GM19468 (cell line): Measurements from ENCODE around the gene ZC3H7B.
A peak's percentile ranks its signal among the peaks of the same experiment; 100 is the strongest.
"Not testable (repeated sequence)": the region's sequence is repeated elsewhere in the genome, so short reads cannot be mapped to it uniquely, and the experiment has no call there.

ENCODE experiments used
- ATAC-seq: cut with Tn5 transposase; IDR thresholded peaks from one replicate; pipeline ENCODE4 v1.9.1; 2021; ENCODE audit warnings: mild to moderate bottlenecking, moderate library complexity, moderate number of reproducible peaks; ENCODE audit not compliant: unreplicated experiment; ENCODE audit errors: extremely low read depth

Gene ZC3H7B

DNA sequence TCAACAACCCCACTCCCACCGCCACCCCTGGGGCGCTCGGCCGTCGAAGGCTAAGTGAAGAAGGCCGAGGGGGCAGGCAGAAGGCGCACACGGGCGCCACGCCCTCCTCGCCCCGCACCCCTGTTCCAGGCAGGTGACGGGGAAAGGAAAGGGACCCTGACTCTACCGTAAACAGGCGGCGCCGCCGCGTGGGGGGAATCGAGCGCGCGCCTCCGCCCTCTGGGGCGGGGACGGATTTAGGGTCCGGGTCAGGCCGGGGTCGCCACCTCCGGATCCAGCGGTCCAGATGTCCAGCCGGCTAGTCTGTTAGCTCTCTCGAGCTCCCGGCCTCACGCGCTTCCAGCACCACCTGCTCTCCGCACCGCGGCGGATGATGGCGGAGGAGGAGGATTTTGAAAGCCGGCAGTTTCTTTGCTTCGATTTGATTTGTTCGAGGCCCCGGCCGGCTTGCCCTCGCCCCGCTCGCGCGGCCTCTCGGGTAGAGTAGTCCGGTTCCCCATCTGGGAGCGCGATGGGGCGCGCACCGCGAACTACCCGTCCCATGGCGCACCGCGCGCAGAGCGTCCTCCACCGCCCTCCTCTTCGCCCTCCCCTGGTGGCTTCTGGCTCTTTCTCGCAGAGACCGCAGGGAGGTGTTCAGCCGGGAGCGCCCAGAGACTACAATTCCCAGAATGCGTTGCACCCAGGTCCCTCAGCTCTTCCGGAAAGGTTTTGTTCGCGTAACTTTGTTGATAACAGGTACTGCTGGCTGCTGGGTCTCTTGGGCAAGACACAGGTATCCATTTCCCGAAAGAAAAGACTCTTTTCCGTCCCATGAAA, 15.3 kb upstream of the ZC3H7B start, which contains the start of gene RANGAP1:
Gene RANGAP1, minus strand, starts transcription at position 368 of the 819 bp plus-strand sequence. CDS start 5,143 bp downstream, outside the sequence.
- ATAC-seq: peak; percentile 86

DNA sequence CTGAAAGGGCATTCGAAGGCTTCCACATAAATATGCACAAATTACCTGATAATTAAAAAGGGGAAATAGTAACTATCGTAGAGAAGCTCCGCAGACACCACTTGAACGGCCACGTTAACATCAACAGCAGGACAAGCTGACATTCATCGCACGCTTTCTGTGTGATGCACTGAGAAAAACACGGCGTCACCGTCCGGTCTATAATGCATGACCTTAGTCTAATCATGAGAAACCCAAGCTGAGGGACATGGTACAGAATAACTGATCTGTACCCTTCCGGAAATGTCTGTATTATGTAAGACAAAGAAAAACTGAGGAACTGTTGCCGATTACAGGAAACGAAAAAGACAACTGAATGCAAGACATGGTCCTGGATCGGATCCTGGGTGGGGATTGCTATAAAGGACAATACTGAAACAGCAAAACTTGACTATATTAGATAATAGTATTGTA, 14.7 kb upstream of the ZC3H7B start:
- ATAC-seq: no peak

- ATAC-seq: no peak
Measured at GRCh38 chr22:41288245-41288946, 12.9 kb upstream of the ZC3H7B start.

- no peak for ATAC-seq
Measured at GRCh38 chr22:41289671-41290070, 11.7 kb upstream of the ZC3H7B start.

- ATAC-seq: no peak
Measured at GRCh38 chr22:41290262-41291221, 10.8 kb upstream of the ZC3H7B start.

DNA sequence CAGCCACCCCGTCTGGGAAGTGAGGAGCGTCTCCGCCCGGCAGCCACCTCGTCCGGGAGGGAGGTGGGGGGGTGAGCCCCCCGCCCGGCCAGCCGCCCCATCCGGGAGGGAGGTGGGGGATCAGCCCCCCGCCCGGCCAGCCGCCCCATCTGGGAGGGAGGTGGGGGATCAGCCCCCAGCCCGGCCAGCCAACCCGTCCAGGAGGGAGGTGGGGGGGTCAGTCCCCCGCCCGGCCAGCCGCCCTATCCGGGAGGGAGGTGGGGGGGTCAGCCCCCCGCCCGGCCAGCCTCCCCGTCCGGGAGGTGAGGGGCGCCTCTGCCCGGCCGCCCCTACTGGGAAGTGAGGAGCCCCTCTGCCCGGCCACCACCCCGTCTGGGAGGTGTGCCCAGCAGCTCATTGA, 6.5 kb upstream of the ZC3H7B start:
- not testable (repeated sequence) for ATAC-seq

DNA sequence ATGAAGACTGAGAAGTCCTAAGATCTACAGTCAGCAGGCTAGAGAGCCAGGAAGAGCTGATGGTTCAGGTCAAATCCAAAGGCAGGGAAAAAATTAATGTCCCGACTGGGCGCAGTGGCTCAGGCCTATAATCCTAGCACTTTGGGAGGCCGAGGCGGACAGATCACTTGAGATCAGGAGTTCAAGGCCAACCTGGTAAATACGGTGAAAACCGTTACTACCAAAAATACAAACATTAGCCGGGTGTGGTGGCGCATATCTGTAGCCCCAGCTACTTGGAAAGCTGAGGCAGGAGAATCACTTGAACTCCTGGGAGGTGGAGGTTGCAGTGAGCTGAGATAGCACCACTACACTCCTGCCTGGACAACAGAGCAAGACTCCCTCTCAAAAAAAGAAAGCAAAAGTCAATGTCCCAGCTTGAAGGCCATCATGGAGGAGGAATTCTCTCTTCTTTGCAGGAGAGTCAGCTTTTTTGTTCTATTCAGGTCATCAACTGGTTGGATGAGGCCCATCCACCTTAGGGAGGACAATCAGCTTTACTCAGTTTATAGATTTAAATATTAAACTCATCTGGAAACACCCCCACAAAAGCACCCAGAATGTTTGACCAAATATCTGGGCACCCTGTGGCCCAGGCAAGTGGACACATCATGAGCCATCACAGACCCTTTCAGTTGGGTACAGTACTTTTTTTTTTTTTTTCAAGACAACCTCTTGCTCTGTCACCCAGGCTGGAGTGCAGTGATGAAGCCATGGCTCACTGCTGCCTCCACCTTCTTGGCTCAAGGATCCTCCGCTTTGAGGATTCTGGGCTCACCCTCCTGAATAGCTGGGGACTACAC, 4.3 kb upstream of the ZC3H7B start:
- ATAC-seq: no peak

DNA sequence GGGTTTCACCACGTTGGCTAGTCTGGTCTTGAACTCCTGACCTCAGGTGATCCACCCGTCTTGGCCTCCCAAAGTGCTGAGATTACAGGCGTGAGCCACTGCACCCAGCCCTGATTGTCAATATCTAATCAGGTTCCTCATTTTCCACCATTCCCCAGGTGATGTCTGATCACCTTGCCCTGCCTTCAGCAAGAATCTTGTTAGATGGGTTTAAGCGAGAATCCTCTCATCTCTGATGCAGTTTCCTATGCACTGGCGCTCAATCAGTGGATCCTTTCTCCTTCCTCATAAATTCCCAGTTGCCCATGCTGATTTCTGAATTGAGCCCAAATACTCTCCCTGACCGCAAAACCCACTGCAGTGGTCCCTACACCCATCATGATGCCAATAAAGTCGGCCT, 664 bp upstream of the ZC3H7B start:
- no peak for ATAC-seq

DNA sequence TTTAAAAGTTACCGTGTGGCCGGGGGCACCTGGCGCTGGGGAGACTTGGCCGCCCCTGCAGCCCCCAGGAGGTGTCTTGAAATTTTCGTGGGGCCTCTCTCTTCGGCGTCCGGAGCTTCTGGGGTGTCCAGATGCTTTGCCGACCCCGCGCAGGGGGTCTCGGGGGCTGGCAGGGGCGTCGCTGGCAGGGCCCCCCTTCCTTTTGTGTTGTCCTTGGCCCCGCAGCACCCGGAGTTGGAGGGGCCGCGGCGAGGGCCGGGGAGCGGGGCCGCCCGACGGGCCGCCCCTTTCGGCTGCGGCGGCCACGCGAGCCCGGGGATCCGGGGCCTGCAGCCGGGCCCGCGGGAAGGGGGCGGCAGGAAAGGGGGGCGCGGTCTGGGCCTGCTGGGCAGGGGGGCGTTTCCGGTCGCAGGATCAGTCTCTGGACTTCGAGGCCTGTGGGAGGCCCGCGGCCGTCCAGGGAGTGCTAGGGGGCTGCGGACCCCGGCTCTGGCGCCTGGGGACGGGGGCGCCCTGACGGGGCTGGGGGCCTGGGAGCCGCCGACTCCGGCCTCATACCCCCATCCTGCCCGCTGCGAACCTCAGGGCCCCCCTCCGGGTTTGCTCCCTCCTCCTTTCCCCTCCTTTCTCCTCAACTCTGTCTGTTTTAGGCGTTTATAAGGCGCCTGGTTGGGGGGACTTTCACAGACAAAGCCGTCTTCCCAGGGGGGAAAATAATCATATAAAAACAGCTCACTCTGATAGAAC, 869 bp downstream of the ZC3H7B start:
- ATAC-seq: no peak

DNA sequence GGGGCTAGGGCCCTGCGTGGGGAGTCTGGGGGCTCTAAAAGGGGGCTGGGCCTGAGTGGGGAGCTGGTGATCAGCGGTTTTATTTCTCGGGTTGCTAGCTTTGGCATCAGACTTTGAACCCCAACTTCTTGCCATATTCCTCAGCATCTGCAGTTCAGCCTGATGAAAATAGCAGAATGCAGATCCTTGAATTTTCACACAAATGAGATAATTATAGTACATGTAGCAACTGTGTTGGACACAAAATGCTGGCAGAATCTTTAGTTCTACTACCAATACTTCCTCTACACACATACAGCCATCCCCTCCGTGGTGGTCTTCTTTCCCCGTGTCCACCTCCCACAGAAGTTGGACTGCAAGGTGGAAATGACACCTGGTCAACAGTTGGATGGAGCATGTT, 1.5 kb downstream of the ZC3H7B start:
- no peak for ATAC-seq

- ATAC-seq: no peak
Measured at GRCh38 chr22:41305646-41306045, 4.3 kb downstream of the ZC3H7B start.

GRCh38 chr22:41308054-41308453, 6.7 kb downstream of the ZC3H7B start:
- ATAC-seq: no peak

GRCh38 chr22:41308544-41308947, 7.2 kb downstream of the ZC3H7B start:
- ATAC-seq: no peak

- ATAC-seq: no peak
Measured at GRCh38 chr22:41310336-41310735, 9.0 kb downstream of the ZC3H7B start.

- no peak for ATAC-seq
Measured at GRCh38 chr22:41311487-41311886, 10.2 kb downstream of the ZC3H7B start.

GRCh38 chr22:41314821-41315220, 13.5 kb downstream of the ZC3H7B start:
- no peak for ATAC-seq

DNA sequence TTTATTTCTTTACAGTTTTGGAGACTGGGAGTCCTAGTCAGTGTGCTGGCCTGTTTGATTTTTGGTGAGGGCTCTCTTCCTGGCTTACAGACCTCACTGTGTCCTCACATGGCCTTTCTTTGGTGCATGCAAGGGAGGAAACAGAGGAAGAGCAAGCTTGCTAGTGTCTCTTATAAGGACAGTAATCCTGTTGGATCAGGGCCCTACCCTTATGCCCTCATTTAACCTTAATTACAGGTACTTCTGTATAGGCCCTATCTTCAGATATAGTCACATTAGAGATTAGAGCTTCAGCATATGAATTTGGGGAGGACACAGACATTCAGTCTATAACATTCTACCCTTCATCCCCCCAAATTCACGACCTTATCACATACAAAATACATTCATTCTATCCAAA, 14.3 kb downstream of the ZC3H7B start:
- no peak for ATAC-seq

DNA sequence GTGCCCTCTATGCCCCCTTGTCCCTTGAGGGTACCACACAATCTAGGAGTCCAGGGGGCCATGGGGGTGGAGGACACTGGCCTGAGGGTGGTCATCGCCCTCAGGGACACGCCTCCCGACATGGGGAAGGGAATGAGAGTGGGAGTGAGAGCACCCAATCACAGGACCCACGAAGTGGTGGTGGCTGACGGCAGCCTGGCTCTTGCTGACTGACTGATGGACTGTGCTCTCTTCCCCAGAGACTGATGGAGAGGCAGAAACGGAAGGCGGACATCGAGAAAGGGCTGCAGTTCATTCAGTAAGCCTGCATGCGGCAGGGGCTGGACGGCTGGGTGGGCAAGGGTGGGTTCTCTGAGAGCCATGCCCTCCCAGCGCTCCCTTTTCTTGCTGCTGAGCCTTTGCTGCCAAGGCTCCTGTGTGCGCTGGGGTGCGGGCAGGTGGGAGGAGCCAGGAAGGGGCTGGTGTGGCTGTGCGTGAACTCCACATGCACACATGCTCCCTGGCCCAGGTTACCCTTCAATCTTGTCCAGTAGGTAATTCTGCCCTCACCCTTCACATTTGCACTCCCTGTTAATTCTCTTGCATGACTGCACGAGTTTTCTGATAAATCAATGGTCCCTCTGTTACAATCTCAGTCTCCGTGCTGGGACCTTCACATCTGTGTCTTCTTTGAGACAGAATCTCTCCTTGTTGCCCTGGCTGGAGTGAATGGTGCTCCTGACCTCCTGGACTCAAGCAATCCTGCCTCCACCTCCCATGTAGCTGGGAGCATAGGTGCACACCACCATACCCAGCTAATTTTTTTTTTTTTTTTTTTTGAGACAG, 19.3 kb downstream of the ZC3H7B start:
- ATAC-seq: no peak
